ENCODE data around the gene CCNY. TPM values are rescaled to one million over a fixed set of nuclear protein-coding genes. Genes with fewer than 3 reads are reported as not detected.

Gene CCNY
- total RNA-seq, 4 donors from 2014 or later, result 37.5 to 56.3 (median 43.9) TPM

- no peak overlapping the region for H3K27ac ChIP-seq
- intact Hi-C loops (cut with DNase I), result no loop called here
- no peaks in the 10 kb centered on the region for H3K4me1 ChIP-seq
- H3K27me3 ChIP-seq, result no peaks in the 10 kb centered on the region
- DNase-seq, result no peak
- no peaks in the 10 kb centered on the region for H3K9me3 ChIP-seq
- 67% methylated on average over 14 of the region's 14 CpGs for WGBS, 2 donors
- no peak for TF ChIP-seq POLR2A (IDR thresholded peaks at IDR 0.05)
- TF ChIP-seq, protein P1, sequence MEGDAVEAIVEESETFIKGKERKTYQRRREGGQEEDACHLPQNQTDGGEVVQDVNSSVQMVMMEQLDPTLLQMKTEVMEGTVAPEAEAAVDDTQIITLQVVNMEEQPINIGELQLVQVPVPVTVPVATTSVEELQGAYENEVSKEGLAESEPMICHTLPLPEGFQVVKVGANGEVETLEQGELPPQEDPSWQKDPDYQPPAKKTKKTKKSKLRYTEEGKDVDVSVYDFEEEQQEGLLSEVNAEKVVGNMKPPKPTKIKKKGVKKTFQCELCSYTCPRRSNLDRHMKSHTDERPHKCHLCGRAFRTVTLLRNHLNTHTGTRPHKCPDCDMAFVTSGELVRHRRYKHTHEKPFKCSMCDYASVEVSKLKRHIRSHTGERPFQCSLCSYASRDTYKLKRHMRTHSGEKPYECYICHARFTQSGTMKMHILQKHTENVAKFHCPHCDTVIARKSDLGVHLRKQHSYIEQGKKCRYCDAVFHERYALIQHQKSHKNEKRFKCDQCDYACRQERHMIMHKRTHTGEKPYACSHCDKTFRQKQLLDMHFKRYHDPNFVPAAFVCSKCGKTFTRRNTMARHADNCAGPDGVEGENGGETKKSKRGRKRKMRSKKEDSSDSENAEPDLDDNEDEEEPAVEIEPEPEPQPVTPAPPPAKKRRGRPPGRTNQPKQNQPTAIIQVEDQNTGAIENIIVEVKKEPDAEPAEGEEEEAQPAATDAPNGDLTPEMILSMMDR (IDR thresholded peaks at IDR 0.05), result no peak
- no peak overlapping the region for H3K4me3 ChIP-seq (replicated peaks in 1 of 3)
- H3K36me3 ChIP-seq, result no peaks in the 10 kb centered on the region
Measured at GRCh38 chr10:35594115-35595079, 258.1 kb downstream of the CCNY start.

- no peak overlapping the region for H3K4me3 ChIP-seq (replicated peaks in 1 of 3)
- H3K27ac ChIP-seq, result no peak overlapping the region
- no peak for TF ChIP-seq POLR2A (IDR thresholded peaks at IDR 0.05)
- TF ChIP-seq, protein P1 (IDR thresholded peaks at IDR 0.05), result no peak
- intact Hi-C loops (cut with DNase I), result no loop called here
- H3K27me3 ChIP-seq, result no peaks in the 10 kb centered on the region
- H3K4me1 ChIP-seq, result no peaks in the 10 kb centered on the region
- no peaks in the 10 kb centered on the region for H3K36me3 ChIP-seq
- DNase-seq, result no peak
- no peaks in the 10 kb centered on the region for H3K9me3 ChIP-seq
- 34 to 51% methylated on average over 3 of the region's 3 CpGs for WGBS, 2 donors
Measured at GRCh38 chr10:35595106-35595505, 258.8 kb downstream of the CCNY start.

GRCh38 chr10:35598379-35598778, 262.1 kb downstream of the CCNY start:
- Histone ChIP-seq H3K4me3 (replicated peaks in 1 of 3) (no peak overlapping the region), H3K9me3 (no peaks in the 10 kb centered on the region), H3K4me1 (no peaks in the 10 kb centered on the region), H3K27me3 (no peaks in the 10 kb centered on the region), H3K36me3 (no peaks in the 10 kb centered on the region), H3K27ac (no peak overlapping the region)
- WGBS, 2 donors, result 25 to 43% methylated on average over 6 of the region's 6 CpGs
- intact Hi-C loops (cut with DNase I), result no loop called here
- TF ChIP-seq, protein P1 (IDR thresholded peaks at IDR 0.05), result peak in 4 of 6 experiments; percentile 11 to 42 (median 32)
- no peak for TF ChIP-seq POLR2A (IDR thresholded peaks at IDR 0.05)
- DNase-seq, result peak; percentile 16 to 27

DNA sequence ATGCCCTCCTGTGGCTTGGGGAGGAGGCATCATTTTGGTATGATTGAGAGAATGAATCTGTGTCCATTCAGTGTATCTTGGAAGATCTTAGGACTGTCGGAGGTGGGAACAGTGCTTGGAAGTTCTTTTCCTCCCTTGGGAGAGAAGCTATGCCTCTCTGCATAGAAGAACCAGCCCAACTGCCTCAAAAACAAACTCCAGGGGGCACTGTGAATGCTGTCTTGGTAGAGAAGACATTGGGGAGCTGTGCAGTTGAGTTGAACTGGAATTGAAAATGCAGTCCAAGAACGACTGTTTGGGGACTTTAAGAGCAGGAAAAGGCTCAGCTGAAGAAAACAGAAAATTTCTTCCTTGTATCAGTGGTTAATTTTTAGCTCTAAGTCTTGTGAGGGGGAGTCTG, 263.9 kb downstream of the CCNY start:
- Histone ChIP-seq H3K4me1 (peaks cover under 1 to 2% of the 10 kb centered on the region in 2 donors), H3K27me3 (no peaks in the 10 kb centered on the region), H3K36me3 (no peaks in the 10 kb centered on the region), H3K27ac (no peak overlapping the region), H3K9me3 (no peaks in the 10 kb centered on the region), H3K4me3 (replicated peaks in 1 of 3) (no peak overlapping the region)
- TF ChIP-seq, protein P1 (IDR thresholded peaks at IDR 0.05), result no peak
- TF ChIP-seq POLR2A (IDR thresholded peaks at IDR 0.05), result no peak
- intact Hi-C loops (cut with DNase I), result no loop called here
- DNase-seq, result no peak
- WGBS, 2 donors, result 61 to 73% methylated on average over 2 of the region's 2 CpGs

DNA sequence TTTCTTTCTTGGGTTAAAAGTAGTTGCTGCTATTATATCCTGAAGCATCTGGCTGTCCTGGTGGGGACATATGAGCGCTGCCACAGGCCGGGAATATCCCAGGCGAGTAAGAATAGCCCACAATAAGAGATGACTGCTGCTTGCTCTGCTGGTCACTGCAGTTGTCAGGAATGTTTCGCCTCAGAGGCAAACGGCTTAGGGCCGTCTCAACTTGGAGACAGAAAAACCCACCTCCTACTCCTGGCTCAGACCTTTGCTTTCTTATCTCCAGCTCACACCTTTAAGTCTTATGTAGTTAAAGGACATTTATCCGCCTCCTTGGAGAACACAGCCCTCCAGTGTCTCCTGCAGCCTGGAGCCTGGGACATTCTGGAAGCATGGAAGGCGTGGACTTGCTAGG, 268.9 kb downstream of the CCNY start, which contains the start of gene GJD4:
Gene GJD4, plus strand, starts transcription at position 151 of the 400 bp plus-strand sequence. Its CDS starts 227 bp downstream, at position 378.
- no peaks in the 10 kb centered on the region for H3K9me3 ChIP-seq
- H3K4me3 ChIP-seq (replicated peaks in 1 of 3), result no peak within 1 kb of the TSS
- TF ChIP-seq, protein P1 (IDR thresholded peaks at IDR 0.05), result no peak
- no peak for TF ChIP-seq POLR2A (IDR thresholded peaks at IDR 0.05)
- no peaks in the 10 kb centered on the region for H3K27me3 ChIP-seq
- no peaks in the 10 kb centered on the region for H3K36me3 ChIP-seq
- 39 to 42% methylated on average over 8 of the region's 8 CpGs for WGBS, 2 donors
- DNase-seq, result peak; percentile 35
- H3K27ac ChIP-seq, result no peak within 1 kb of the TSS
- intact Hi-C loops (cut with DNase I), result no loop called here
- H3K4me1 ChIP-seq, result peaks cover 6 to 16% of the 10 kb centered on the region in 2 donors
